GM21576 (cell line): Measurements from ENCODE around the gene NOXA1.
A peak's percentile ranks its signal among the peaks of the same experiment; 100 is the strongest.
"Not testable (repeated sequence)": the region's sequence is repeated elsewhere in the genome, so short reads cannot be mapped to it uniquely, and the experiment has no call there.

Experiments
- ATAC-seq: cut with Tn5 transposase; IDR thresholded peaks from one replicate; pipeline ENCODE4 v1.9.1; 2021; ENCODE audit warnings: mild to moderate bottlenecking, moderate library complexity; ENCODE audit not compliant: unreplicated experiment

NOXA1 gene

DNA sequence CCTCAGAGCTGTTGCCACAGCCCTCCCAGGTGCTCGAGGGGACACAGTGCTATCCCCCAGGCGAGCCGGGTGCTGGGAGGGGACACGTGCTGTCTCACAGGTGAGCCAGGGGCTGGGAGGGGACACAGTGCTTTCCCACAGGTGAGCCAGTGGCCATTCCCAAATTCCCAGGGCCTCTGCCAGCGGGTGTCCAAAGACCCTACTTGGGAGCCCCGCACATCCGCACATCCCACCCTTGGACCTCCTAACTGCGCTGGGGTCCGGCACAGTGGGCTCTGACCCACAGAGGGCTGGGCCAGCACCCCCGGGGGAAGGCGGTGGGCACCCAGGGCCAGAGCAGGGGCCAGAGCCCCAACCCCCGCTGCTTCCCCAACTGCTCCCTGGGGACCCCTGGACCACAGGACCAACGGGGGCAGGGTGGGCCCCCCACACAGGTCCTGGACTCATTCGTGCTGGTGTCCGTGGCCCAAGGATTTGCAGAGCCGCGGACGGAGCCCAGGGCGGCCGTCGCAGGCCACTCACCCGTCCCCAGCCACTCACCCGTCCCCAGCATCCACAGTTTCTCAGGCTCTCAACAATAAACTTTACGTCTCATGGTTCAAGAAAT lies 18.1 kb upstream of the NOXA1 start:
- ATAC-seq, result no peak

DNA sequence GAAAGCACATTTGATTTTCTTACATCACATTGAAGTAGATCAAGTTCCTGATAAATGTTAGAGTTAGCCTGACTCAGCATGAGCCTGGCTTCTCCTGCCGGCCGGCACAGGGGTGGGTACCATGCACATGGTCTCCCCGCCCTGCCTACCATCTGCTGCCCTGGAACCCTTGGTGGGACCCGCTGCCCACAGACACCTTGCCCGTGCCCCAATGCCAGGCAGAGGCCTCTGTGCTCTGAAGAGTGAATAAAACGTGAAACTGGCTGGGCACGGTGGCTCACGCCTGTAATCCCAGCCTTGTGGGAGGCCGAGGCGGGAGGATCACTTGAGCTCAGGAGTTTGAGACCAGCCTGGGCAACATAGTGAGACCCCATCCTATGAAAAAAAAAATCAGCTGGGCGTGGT lies 17.5 kb upstream of the NOXA1 start:
- no peak for ATAC-seq

DNA sequence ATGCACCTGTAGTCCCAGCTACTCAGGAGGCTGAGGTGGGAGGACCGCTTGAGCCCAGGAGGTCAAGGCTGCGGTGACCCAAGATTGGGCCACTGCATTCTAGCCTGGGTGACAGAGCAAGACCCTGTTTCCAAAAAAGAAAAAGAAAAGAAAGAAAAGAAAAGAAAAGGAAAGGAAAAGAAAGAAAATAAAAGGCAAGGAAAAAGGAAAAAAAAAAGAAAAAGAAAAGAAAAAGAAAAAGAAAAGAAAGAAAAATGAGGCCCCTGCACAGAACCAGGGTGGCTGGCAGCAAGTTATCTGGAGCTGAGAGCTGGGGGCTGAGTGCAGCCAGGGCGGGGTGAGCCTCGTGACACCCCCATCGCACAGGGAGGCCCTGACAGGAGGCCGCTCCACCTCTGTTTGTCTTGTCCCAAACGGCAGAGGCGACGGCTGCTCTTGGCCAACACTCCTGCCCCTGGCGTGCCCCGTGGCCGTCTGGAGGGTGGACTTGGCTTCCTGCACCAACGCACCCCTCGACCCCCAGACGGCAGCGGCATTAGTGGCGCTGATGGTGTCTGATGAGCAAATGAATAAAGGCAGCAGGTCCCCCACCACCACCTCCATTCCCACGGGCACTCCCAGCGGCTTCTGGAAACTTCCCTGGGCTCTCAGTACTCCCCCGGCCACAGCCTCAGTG lies 17.0 kb upstream of the NOXA1 start:
- no peak for ATAC-seq

DNA sequence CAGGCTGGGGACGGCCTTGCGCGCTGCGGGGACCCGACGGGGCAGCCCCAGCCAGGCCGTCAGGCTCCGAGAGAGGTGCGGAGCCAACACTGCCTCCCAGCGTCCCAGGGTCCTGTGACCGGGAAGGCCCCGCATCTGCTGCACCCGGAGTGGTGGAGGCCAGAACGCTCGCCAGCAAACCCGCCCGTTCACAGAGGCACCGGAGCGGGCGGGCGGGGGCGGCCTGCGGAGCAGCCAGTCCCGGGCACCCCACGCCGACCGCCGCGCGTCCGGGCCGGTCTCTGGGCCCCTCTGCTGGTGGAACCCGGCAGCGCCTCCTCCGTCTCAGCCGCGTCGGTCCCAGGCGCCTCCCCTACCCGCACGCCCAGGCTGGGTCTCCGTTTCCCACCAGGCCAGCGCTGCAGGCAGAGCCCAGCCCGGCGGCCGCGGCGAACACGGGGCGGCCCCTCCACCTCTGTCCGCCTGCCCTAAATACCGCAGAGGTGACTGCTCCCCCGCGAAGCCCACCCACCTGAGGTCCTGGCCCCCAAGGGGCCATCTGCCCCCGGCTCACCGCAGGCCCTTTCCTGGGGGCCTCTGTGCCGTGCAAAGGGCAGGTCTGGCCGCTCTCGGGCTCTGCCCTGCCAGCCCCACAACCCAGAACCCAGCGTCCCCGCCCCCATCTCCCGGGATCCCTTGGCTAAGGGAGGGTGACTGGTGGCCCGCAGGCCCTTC lies 16.2 kb upstream of the NOXA1 start:
- ATAC-seq, result peak; percentile 45

DNA sequence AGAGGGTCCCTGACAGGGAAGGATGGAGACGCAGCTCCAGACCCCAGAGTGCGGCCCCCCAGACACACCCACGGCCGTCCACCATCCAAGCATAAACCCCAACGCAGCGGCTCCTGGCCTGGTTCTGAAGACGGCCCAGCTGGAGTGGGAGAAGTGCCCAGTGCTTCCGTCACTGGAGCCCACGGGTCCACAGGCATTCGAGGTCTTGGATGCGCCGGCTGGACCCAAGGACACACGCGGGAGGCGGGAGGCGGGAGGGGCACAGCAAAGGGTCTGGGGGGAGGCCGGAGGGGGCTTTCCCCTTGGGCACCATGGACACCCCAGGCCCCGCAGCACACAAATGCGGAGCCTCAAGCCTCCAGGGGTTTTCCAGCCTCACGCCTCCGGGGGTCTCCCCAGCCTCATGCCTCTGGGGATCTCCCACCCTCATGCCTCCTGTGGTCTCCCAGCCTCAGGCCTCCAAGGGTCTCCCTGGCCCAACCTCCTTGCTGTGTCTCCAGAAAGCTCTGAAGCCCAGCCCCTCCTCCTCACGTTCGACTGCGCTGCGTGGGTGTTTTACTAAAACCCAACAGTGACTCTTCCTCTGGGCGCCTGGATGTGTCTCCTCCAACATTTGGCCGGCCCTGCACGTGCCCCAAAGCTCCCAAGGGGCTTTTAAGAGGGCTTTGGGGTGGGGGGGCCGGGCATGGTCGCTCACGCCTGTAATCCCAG lies 15.4 kb upstream of the NOXA1 start:
- ATAC-seq, result no peak

DNA sequence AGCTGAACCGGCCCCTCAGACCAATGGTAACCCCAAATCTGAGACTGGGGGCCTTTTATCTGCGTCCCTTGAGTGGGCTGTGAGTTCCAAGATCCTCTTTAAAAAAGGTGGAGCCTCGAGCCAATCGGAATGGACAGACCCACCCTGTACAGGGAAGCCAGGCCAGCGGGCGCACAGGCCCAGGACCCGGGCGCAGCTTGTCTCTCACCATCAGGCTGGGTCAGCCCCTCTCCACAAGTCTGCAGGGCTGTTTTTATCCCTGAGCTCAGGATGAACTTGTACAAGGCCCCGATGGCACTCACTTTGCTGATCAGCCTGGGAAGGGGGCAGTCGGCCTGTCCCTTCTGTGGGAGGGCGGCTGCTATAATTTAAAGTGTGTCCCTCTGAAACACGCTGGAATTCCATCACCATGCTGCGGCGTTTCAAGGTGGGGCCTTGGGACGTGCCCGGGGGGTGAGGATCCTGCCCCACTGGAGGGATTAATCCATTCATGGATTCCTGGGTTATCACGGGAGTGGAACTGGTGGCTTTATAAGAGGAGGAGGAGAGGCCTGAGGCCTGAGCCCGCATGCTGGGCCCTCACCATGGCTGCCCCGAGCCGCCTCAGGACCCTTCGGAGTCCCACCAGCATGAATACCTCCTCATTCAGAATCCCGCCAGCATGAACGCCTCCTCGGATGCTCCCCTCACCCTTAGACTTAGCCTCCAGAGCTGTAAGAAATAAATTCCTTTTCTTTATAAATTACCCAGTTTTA lies 14.4 kb upstream of the NOXA1 start:
- no peak for ATAC-seq

DNA sequence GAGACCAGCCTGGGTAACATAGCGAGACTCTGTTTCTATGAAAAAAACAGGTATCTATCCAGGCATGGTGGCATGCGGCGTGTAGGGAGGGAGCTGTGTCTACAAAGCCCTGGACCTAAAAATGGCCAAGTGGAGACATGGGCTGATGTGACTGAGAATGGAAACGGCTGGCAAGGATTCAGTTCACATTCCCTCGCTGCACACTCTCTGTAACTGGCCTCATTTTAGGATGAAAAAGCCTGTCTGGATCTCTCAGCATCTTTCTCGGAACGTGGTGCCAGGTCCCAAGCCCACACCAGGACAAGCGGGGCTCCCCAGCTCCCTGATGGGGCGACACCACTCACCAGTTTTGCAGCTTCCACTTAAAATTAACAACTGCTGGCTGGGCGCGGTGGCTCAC lies 13.7 kb upstream of the NOXA1 start:
- no peak for ATAC-seq

DNA sequence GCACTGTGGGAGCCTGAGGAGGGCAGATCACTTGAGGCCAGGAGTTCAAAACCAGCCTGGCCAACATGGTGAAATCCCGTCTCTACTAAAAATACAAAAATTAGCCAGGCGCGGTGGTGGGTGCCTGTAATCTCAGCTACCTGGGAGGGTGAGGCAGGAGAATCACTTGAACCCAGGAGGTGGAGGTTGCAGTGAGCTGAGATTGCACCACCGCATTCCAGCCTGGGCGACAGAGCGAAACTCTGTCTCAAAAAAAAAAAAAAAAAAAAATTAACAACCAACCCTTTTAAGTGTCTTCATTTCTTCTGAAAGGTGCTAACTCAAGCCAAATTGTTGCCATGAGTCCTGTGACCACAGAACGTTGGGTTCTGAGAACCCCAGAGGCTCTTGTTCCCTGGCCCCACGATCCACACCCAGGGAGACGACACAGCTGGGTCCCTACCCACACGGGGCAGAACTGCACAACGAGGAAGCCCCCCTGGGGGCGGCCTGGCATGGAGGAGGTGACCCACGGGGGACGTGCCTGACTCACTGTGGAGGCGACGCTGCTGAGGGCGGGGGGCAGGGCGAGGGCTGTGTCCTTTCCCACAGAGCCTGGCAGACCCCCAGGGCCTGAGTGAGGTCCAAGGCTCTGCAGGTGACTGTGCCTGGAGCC lies 12.8 kb upstream of the NOXA1 start:
- not testable (repeated sequence) for ATAC-seq

DNA sequence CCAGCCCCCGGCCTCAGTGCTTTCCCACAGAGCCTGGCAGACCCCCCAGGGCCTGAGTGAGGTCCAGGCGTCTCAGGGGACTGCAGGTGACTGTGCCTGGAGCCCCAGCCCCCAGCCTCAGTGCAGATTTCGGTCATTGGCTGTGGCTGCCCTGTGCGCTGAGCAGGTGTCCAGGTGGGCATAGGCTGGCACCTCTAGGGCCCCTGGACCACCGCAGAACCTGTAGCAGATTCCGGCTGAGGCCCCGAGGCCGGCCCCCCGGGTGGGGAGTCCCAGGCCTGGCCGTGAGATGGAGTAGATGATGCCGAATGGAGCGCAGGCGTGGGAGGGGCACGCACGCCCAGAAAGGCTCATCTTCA lies 12.3 kb upstream of the NOXA1 start:
- no peak for ATAC-seq

DNA sequence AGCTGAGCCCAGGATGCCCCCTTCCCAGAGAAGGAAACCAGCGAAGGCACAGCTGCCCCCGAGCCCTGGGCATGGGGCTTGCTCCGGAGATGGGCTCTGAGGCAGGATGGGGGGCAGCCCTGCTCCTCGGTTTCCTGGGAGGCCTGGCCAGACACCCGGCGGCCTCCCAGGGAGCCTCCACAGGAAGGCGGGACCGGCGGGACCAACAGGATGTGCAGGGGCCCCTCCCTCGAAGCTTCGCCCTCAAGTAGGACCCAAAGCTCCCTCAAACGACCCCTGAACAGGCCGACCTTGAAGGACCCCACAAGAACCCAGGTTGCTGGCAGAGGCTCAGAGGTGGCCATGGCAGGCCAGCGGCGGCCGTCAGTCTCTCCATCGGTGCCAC lies 11.9 kb upstream of the NOXA1 start:
- ATAC-seq, result no peak

DNA sequence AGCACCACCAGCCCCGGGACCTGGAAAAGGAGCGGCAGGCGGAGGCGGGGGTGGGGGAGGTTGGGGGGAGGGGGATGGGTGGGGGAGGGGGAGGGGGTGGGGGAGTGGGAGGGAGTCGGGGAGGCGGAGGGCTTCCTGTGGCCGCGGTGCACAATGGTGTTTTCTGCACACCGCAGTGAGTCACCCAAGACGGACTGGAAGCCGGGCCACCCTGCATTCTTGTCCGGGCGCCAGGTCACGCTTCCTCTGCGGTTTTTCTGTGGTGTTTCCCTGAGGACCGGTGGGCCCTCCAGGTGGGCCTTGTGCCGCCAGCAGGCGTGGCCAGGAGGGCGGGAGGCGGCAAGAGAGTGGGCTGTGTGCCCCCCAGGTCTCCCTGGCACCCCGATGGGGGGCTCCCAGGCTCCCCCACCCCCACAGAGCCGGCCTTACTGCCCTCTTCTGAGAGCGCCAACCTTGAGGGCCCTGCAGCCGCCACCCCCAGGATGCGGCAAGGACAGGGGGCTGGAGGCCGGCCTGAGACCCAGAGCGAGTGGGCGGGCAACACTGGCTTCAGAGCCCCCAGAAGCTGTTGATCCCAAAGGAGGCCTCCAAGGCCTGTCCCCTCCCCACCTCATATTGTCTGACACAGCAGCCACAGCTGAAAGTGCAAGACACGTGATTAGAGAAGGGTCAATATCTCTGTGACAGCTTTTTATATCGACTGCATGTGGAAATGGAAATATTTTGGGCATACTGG lies 11.4 kb upstream of the NOXA1 start:
- ATAC-seq, result peak; percentile 38

DNA sequence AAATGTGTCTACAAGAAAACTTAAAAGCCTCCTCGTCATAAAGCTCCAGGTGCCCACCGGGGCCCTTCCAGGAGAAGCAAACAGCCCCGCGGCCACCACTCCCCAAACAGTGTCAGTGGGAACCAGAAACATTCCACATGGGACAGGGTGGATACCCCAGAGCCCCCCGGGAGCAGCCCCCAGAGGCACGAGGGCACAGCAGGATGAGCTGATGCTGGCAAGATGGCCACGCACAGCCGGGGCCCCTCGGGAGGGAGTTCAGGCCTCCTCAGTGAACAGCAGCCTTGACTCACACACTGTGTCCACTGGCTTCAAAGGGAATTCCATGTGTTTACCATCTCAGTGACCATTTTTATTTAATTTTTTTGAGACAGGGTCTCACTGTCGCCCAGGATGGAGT lies 10.8 kb upstream of the NOXA1 start:
- ATAC-seq, result no peak

DNA sequence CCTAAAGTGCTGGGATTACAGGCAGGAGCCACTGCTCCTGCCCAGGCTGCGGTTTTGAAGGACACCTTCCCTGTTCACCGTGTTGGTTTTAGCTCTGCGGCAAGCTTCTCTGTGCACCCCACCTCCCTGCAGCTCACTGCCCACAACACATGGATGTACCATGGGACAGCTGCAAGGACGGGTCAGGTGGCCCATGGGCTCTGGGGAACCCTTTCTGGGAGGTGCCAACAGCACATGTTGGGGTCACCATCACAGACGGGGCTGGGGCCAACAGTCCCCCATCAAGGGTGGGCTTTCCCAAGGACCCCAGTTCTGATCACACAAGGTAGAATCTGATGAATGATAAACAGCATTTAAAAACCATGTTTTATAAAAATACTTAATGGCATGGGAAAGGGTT lies 7.7 kb upstream of the NOXA1 start:
- no peak for ATAC-seq

DNA sequence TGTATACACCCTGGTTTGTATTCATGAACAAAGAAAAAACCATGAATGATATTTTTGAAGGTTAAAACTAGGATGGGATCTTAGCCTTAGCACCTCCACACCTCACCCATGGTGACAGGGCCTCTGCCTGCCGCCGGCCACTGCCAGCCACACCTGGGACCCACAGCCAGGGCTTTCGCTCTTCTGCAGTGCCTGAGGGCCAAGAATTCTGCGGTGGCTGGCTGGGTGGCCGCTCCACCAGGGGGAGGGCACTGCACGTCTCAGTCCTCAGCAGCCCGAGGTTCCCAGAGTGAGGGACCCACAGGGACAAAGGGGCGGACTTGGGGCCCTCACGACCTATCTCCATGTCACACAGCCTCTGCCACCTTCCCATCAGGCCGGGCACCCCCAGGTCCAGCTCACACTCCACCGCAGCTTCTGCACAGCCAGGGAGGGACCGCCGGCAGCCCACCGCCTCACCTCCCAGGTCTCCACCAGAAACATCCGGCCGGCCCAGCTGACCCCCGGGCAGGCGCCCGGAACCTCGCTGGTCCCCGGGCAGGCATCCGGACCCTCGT lies 7.1 kb upstream of the NOXA1 start:
- no peak for ATAC-seq

DNA sequence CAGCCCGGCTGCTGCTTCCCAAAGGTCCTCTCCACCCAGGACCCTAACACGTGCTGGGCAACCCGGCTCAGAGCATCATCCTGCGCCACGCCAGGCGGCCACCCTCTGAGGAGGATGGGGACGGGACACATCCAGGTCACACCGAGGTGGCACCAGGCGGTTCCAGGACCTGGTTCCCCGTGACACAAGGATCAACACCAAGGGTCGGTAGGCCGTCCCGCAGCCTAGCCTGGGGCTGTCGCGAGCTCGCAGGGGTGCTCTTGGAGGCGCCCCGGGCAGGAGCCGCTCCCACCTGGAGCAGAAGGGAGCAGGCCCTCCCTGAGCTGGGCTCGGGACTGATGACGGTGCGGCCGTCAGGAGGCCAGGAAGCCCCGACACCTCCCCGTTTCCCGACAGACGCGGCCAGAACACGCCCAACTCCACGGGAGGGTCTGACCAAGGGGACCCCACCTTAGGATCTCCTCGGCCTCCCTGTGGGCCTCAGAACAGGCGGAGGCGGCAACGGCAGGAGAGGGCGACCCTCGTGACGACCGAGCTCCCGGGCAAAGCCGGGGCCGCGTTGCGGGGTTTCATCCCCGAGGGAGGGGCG lies 6.5 kb upstream of the NOXA1 start:
- ATAC-seq, result no peak

DNA sequence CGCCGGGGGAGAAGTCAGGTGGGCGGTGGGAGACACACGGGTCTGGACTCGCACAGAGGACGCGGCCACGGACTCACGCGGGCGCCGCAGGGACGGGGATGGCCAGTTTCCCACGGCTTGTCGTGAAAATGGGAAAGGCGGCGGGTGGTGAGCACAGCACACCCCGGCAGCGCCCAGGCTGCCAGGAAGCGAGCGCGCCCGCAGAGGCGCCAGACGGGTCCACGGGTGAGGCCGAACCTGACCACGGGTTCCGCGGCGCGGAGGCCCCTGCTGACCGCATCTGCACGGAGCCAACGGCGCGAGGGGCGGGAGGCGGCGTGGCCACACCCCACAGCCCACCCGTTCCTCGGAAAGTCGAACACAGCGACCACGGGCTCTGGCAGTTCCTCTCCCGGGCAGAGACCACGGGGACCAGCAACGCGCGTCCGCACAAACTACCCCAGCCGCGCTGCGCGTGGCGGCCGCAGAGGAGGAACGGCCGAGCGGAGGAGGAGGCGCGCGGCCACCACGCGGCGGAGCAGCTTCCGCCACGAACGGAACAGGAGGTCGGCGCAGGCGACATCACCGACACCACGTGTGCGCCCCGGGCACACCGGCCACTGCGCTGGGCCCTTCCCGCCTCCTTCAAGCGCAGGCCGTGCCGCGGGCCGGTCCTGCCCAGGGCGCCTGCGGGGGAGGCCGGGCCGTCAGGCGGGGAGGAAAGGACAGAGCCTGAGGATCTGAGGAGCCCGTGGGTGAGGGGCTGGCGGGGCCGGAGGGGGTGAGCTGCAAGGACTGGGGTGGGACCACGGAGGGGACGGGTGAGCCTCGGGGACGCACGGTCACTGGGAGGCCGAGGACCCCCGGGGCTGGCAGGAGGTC lies 5.8 kb upstream of the NOXA1 start:
- no peak for ATAC-seq

DNA sequence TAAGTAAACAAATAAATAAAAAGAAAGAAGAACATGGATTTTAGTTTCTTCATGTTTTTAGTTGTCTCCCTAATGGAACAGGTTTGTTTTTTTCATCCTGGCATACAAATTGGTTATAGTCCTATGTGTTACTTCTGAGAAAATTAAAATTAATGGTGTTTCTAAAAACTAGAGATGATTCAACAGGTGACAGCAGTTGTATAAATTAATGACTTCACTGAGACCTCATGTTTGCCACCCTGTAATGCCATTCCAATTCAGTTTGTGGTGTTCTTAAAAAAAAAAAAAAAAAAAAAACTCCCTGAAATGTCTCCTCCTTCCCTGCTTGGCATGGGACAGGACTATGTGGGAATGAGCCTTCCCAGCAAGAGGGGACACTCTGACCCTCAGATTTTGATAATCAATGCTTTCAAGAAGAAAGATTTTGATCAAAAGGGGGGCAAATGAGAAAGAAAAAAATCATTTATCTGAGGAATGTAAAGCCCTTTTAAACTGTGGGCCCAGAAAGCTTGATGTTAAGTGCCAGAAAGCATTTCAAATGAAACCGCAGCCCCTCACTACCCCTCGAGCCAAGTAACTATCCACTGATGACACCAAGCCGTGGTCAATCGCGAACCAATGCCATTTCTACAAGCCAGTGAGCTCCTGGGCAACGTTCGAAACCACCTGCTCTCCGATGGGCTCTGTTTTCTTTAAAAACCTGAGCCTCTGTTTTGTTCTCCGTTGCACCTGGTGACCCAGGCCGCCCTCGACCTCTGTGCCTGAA lies 1.2 kb upstream of the NOXA1 start:
- no peak for ATAC-seq
